Sigmoid colon (tissue), 7 donors: Measurements from ENCODE around the gene CEP170. TPM values are rescaled to one million over a fixed set of nuclear protein-coding genes. Genes with fewer than 3 reads are reported as not detected.

Experiments used
- DNase-seq: peaks from one replicate; pipeline ENCODE4 v3.0.0-alpha.2; 2019
- H3K27ac ChIP-seq, 4 donors: fragments of 200-600 bp; sonication (generic); one replicate each; pipeline ENCODE4 v1.5.1; 2016 to 2019; ENCODE audit warnings: mild to moderate bottlenecking in 1 of 4
- H3K27me3 ChIP-seq, 3 donors: fragments of 200-600 bp; sonication (generic); one replicate each; pipeline ENCODE4 v1.5.1; 2019; ENCODE audit warnings: mild to moderate bottlenecking in 1 of 3
- H3K36me3 ChIP-seq, 4 donors: fragments of 200-600 bp; sonication (generic); one replicate each; pipeline ENCODE4 v1.5.1; 2016 to 2019
- H3K4me1 ChIP-seq, 4 donors: fragments of 200-600 bp; sonication (generic); one replicate each; pipeline ENCODE4 v1.5.1; 2017 to 2019
- H3K4me3 ChIP-seq, 4 donors: fragments of 200-600 bp; sonication (generic); one replicate each; pipeline ENCODE4 v1.5.1; 2017 to 2019; ENCODE audit warnings: mild to moderate bottlenecking in 2 of 4, moderate library complexity in 1 of 4
- H3K9me3 ChIP-seq, 4 donors: fragments of 200-600 bp in 3 of 4; sonication (generic) in 3 of 4; one replicate each; pipeline versions ENCODE4 v1.5.1 to v1.6.1; 2013 to 2019
- CTCF ChIP-seq, 4 experiments: fragments of 450-650 bp in 3 of 4; fragments of 200-600 bp in 1 of 4; IDR thresholded peaks; one replicate each; pipeline ENCODE4 v1.5.1; 2016 to 2019; ENCODE audit warnings: antibody characterized with exemption in 4 of 4, mild to moderate bottlenecking in 3 of 4, moderate library complexity in 2 of 4
- EP300 ChIP-seq, 4 donors: sonication (generic); formaldehyde crosslinking; IDR thresholded peaks; one replicate each; pipeline ENCODE4 v1.6.1; 2017; ENCODE audit warnings: antibody characterized with exemption in 4 of 4
- POLR2A ChIP-seq, 2 donors: fragments of 450-650 bp; IDR thresholded peaks; one replicate each; pipeline ENCODE4 v1.6.1; 2016; ENCODE audit warnings: antibody characterized with exemption in 2 of 2, mild to moderate bottlenecking in 2 of 2, moderate library complexity in 2 of 2
- POLR2AphosphoS5 ChIP-seq, 4 donors: sonication (generic); formaldehyde crosslinking; IDR thresholded peaks; one replicate each; pipeline ENCODE4 v1.6.1; 2017; ENCODE audit warnings: antibody characterized with exemption in 4 of 4
- WGBS, 2 donors: extraction: QIAGEN DNeasy Blood & Tissue Kit; methylation state at CpG; one replicate each; pipeline ENCODE4 v1.1.7; 2013; 5-methylcytosine and 5-hydroxymethylcytosine counted together
- intact Hi-C: fragments of 100-400 bp; cut with DNase I; formaldehyde crosslinking; loops from one replicate; pipeline ENCODE4 v1.15.1; 2023
- polyA plus RNA-seq, 3 donors: library from polyadenylated mRNA; stranded (reverse); fragments of 200-250 nt; gene quantifications; one replicate each; pipeline ENCODE4 v1.2.3, GENCODE V29; 2013
- total RNA-seq, 4 donors: library from RNA; depleted of rRNA; stranded (reverse); fragments of >200 nt; gene quantifications; one replicate each; pipeline ENCODE4 v1.1.0, GENCODE V29; 2016
- donor health status: healthy with polysubstance abuse.
- donor health status: Bipolar disorder and iron deficiency.
- donor health status: healthy.

CEP170 gene
- total and polyA plus RNA-seq, 7 donors, result 4.6 to 46.3 (median 27.6) TPM

GRCh38 chr1:243273945-243274344 is 18.9 kb upstream of the CEP170 start:
- Histone ChIP-seq H3K4me3 (no peak overlapping the region), H3K36me3 (peaks cover 0 to 69% (median 8%) of the 10 kb centered on the region in 4 donors), H3K27ac (no peak overlapping the region), H3K9me3 (peaks cover 0 to 7% (median 0%) of the 10 kb centered on the region in 4 donors), H3K4me1 (no peaks in the 10 kb centered on the region), H3K27me3 (no peaks in the 10 kb centered on the region)
- intact Hi-C loops, result no loop called here
- TF ChIP-seq POLR2A (IDR thresholded peaks at IDR 0.05), result no peak
- TF ChIP-seq EP300 (IDR thresholded peaks at IDR 0.05), result no peak
- no peak for TF ChIP-seq POLR2AphosphoS5 (IDR thresholded peaks at IDR 0.05)
- no peak for TF ChIP-seq CTCF (IDR thresholded peaks at IDR 0.05)
- no peak for DNase-seq
- 96% methylated on average over 2 of the region's 2 CpGs for WGBS, 2 donors

GRCh38 chr1:243273506-243273905 is 18.4 kb upstream of the CEP170 start:
- Histone ChIP-seq H3K36me3 (peaks cover 0 to 64% (median 8%) of the 10 kb centered on the region in 4 donors), H3K4me3 (no peak overlapping the region), H3K27me3 (no peaks in the 10 kb centered on the region), H3K4me1 (peaks cover 0 to 4% (median 0%) of the 10 kb centered on the region in 4 donors), H3K27ac (no peak overlapping the region), H3K9me3 (peaks cover 0 to 7% (median 0%) of the 10 kb centered on the region in 4 donors)
- intact Hi-C loops, result no loop called here
- WGBS, 2 donors, result 92 to 97% methylated on average over 3 of the region's 3 CpGs
- TF ChIP-seq EP300 (IDR thresholded peaks at IDR 0.05) (no peak), CTCF (IDR thresholded peaks at IDR 0.05) (no peak), POLR2AphosphoS5 (IDR thresholded peaks at IDR 0.05) (no peak), POLR2A (IDR thresholded peaks at IDR 0.05) (no peak)
- no peak for DNase-seq

GRCh38 chr1:243272401-243272800 is 17.3 kb upstream of the CEP170 start:
- intact Hi-C loops, result no loop called here
- no peak overlapping the region for H3K4me3 ChIP-seq
- H3K36me3 ChIP-seq, result peaks cover 0 to 53% (median 5%) of the 10 kb centered on the region in 4 donors
- TF ChIP-seq POLR2AphosphoS5 (IDR thresholded peaks at IDR 0.05) (no peak), CTCF (IDR thresholded peaks at IDR 0.05) (no peak), POLR2A (IDR thresholded peaks at IDR 0.05) (no peak), EP300 (IDR thresholded peaks at IDR 0.05) (no peak)
- H3K9me3 ChIP-seq, result no peaks in the 10 kb centered on the region
- peaks cover 0 to 4% (median 2%) of the 10 kb centered on the region in 4 donors for H3K4me1 ChIP-seq
- no peaks in the 10 kb centered on the region for H3K27me3 ChIP-seq
- no peak overlapping the region for H3K27ac ChIP-seq
- DNase-seq, result no peak

- Histone ChIP-seq H3K27ac (no peak overlapping the region), H3K36me3 (peaks cover 0 to 49% (median 3%) of the 10 kb centered on the region in 4 donors), H3K9me3 (no peaks in the 10 kb centered on the region), H3K27me3 (no peaks in the 10 kb centered on the region), H3K4me3 (no peak overlapping the region), H3K4me1 (peaks cover 0 to 4% (median 2%) of the 10 kb centered on the region in 4 donors)
- WGBS, 2 donors, result 93 to 96% methylated on average over 1 of the region's 1 CpG
- TF ChIP-seq CTCF (IDR thresholded peaks at IDR 0.05), result no peak
- TF ChIP-seq POLR2A (IDR thresholded peaks at IDR 0.05), result no peak
- no peak for TF ChIP-seq EP300 (IDR thresholded peaks at IDR 0.05)
- TF ChIP-seq POLR2AphosphoS5 (IDR thresholded peaks at IDR 0.05), result no peak
- intact Hi-C loops, result no loop called here
- DNase-seq, result no peak
These were observed 16.9 kb upstream of the CEP170 start for GRCh38 chr1:243271996-243272395.
